NCI-H226 (cell line): ENCODE data around the gene KNOP1.

Experiments
- DNase-seq: peaks from one replicate; pipeline ENCODE4 v3.0.0-alpha.2; 2015

KNOP1 gene

DNA sequence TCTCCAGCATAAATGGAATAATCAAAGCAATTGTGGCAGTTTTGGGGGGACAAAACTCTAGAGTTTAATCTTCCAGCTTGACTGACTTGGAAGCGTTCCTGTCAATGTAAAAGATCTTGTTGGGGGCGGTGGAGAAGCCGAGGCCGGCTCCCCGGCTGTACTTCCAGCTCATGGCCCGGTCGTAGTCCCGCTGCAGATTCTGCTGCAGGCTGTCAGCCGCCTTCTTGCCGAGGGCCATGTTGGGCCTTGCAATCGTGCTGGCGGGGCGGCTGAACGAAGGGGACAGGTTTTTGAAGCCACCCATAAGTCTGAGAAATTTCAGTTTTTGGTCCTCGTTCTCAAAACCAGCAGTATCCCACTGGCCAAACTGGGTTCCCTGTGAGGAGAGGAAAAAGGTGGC, 11.2 kb downstream of the KNOP1 start:
- no peak for DNase-seq

DNA sequence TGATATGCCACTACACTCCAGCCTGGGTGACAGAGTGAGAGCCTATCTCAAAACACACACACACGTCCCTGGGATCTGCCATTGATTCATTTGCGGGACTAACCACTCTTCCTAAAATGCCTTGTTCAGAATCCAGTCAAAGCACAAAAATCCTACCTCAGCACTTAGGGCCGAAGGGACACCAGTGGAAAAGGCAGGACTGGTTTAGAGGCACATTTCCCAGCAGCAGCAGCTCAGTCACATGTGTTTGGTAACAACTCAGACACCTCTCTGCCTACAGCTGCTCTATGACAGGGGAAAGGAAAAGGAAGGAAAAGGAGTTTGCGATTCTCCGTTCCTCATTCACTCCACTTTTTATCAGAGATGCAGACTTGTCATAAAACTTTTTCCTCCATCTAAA, 12.2 kb downstream of the KNOP1 start:
- DNase-seq, result no peak

DNA sequence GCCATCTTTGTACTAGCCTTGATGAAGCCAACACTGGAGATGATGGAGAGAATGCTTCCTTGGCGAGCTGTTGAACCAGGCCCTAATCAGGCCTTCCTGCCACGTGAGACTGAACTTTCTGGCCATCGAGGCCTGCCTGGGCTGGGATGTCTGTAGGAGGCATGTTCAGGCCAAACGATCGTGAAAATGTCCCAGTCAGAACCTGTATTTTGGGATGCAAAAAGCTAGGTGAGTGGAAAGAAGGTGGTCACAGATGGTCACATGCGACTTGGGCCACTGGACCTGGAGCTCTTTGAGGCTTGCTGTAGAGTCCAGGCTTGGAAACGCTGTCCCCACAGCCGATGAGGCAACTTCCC, 12.9 kb downstream of the KNOP1 start:
- no peak for DNase-seq

DNA sequence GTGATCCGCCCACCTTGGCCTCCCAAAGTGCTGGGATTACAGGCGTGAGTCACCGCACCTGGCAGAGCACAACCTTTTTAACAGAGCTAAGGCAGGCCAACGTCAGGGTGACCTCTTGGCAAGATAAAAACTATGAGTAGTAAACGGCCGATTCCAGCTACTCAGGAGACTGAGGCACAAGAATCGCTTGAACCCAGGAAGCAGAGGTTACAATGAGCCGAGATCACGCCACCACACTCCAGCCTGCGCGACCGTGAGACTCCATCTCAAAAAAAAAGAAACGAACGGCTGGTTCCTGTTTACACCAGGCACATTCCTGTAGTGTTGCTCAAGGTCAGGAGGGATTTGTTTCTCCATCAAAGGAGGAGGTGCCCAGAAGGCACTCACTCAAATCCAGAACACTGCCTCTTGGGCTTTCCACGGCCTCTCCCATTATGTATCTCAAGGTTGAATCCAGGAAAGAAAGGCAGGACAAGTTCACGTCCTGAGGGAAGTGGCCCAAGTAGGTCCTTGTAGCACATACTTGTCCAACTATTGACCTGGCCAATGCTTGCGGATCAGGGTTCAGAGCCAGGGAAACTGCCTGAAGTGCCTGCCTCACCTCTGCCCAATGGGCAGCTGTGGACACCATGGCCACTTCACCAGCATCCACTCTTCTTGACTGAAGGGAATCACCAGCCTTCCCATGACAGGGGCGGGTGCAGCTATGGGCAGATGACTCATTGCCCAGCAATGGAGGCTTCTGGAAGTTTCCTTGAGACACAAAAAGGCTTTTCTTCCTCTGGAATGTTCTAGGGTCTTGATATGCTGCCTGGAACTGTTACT, 13.5 kb downstream of the KNOP1 start:
- DNase-seq, result peak; percentile 82

DNA sequence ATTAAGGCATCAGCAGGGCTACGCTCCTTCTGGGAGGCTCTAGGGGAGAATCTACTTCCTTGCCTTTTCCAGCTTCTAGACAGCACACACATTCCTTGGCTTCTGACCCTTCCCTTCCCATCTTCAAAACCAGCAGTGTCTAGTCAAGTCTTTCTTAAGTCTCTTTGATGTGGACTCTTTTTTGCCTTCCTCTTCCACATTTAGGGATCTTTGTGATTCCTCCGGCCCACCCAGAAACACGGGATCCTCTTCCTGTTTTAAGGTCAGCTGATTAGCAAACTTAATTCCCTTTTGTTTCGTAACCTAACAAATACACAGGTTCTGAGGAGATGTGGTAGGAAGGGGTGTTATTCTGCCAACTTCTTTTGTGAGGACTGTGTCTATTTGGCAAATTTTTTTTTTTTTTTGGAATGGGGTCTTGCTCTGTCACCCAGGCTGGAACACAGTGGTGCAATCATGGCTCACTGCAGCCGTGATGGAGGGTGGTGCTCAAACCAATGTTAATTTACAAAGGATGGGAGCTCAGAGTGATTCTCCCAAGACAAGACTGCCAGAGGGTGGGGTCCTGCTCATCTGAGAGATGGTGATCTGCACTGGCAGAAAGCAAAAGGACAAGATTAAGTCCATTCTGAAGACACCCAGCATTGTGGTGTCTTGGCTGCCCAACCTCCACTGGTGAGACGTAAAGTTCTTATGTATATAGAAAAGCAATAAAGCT, 14.7 kb downstream of the KNOP1 start:
- no peak for DNase-seq

DNA sequence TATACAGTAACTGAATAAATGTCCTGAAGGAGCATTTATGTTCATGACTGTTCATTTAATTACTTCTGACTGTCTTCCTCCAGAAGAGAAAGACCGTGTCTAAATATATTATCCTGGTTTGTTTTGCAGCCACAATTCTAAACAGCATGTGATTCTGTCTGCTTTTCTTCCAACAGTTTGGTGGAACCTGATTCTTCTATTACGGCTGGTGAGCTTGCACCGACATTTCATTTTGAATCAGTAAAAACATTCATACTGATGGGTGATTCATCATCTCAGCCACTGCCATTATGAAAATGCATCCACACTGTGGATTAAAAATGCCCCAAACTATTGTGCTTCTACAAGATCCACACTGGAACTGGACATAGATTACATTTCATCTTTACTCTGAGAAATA, 16.9 kb downstream of the KNOP1 start:
- no peak for DNase-seq

DNA sequence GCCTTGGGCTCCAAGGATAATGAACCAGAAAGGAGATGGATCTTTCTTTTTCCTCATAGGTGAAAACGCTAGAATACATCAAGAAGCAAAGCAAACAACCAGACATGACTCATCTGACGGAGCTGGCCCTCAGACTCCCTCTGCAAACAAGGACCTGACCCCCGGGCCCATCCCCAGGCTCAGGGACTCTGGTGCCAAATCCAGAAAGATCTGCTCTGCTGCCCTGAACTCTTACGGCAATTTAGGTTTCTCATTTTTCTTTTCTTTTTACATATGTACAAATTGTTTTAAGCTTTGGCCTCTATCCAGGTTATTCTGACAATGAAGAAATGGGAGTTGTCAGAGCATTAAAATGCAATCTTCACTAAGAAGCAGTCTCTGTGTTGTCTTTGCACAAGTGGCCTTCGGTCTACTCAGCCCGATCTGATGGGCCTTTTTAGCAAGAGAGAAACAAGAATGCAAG, 17.7 kb downstream of the KNOP1 start:
- no peak for DNase-seq

DNA sequence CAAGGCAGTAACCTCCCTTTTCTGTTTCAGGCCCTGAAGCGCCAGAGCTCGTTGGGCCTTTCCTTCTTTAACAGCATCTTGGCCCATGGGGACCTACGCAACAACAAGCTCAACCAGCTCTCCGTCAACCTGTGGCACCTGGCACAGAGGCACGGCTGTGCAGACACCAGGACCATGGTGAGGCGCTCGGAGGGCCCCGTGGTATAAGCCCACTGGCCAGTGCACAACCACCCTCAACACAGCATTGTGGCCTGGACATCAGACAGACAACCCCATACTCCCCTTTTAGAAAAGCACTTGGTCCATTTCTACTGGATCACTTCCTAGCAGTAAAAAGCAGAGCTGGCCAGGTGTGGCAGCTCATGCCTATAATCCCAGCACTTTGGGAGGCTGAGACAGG, 18.6 kb downstream of the KNOP1 start:
- DNase-seq, result no peak

DNA sequence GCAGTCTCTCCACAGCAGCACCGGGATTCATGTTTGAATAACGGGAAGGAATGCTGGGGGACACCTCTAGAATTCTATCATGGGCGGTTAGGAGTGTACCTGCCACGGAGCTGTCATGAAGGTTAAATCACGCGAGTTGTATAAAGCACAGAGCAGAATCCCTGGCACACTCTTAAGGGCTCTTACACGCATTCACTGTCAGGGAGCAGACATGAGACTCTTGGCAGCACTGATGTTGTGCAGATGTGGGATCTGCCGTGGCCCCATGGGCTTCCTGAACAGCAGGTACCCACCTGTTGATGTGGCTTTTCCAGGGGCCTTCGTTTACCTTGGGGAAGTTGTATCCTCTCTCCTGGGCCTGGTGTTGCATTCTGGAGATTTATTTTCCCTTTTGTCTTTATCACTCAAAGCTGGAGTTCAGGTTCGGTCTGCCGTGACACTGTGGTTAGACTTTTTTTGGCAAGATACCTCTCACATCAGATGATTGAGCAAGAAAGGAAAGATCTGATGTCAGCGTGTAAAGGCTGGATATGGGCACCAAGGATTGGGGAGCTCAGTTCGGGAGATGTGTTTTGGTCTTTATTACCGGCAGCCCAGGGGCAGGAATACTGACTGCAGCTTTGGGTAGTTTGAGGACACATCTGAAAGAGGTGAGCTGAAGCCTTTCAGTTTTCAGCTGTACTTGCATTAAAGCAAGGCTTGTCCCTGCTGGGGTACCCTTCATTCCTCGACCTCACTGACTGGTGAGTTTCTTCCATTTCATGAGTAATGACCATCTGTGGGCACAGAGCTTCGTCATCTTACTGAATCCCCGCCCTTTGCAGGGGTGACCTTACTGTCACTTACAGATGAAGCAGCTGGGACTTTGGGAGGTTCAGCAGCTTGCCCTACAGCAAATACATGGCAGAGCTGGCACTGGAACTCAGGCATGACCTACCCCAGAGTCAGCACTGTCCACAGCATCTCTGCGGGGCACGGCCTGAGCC, 19.3 kb downstream of the KNOP1 start:
- DNase-seq, result peak; percentile 63

DNA sequence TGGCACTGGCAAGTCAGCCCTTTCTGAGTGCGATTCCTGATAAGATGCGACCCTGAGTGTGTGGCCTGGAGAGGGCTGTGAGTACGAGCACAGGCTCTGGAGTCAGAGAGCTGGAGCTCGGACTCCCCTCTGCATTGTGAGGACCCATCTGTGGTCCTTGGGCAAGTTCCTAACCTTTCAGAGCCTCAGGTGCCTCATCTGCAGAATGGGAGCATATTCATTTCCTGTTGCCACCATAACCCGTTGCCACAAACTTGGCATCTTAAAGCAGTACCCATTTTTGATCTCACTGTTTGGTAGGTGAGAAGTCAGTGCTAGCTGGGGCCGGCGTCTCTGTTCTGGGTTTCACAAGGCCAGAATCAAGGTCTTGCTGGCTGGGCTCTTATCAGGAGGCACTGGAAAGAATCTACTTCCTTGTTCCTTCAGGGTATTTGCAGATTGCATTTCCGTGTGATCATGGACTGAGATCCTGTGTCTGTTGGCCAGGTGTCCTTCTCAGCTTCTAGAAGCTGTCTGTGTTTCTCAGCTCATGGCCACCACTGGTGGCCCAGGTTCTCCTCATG, 20.2 kb downstream of the KNOP1 start:
- no peak for DNase-seq

DNA sequence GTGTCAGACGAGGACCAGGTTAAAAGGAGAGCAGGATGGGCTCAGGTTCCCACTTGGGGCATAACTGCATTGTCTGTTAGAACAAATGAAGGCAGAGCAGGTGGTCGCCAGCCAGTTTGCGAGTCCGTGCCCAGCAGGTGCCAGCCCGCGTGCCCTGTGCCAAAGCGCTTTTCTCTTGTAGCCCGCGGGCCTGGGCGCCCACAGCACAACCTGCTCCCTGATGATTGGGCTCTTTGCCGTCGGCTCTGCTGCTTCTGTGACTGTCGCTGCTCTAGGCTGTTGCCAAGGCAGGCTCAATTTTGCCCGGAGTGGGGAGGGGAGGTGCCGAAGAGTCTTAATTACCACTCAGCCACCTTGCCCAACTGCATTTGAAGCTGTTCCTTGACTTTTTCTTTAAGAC, 21.1 kb downstream of the KNOP1 start:
- DNase-seq, result no peak

DNA sequence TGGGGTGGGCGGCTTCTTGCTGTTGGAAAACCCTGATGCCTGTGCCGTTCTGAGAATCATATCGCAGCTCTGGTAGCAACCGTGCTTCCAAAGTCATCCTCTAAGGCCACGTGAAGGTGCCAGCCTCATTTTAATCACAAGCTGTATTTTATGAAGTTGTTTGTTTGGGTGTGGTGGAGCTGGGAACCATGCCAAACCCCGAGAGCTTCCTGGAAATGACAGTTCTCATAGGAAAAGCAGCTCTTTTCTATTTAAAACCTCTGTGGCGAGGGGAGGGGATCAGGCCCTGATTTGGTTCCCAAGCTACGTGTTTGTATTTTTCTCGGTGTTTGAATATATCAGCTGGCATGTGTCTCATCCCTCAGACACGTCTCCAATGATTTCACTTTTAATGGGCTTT, 21.7 kb downstream of the KNOP1 start:
- DNase-seq, result peak; percentile 49

DNA sequence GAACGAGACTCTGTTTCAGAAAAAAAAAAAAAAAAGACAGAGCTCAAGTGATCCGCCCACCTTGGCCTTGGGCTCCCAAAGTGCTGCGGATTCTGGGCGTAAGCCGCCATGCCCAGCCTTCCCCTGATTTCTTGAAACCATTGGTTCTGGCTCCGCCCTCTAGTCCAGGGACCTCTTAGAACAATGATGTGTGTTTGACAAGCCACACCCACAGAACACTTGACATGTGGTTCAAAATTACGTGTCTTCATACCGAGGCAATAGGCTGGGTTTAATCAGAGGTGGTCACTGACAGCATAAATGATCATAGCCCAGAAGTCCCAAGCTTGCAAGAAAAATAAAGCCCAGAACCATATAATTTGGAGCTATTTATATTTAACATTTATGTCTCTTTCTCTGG, 23.0 kb downstream of the KNOP1 start:
- DNase-seq, result no peak

DNA sequence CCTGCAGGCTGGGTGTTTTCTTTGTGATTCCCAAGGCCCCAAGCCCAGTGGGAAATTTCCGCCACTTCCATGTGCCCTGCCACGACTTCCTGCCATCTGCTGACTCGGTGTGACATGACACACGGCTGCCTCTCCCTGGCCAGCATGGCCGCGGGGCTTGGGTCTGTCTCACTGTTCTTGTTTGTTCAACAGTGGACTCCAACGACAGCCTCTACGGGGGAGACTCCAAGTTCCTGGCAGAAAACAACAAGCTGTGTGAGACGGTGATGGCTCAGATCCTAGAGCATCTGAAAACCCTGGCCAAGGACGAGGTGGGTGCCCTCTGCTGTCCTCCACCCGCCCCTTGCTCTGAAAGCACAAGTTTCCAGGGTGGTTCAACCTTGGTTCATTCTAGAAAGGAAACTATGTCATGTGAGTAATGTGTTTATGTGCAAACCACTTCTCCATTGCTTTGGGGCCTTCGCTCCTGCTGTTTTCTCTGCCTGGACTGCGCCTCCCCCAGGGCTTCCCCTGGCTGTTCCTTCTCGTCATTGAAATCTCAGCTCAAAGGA, 26.8 kb downstream of the KNOP1 start:
- no peak for DNase-seq

DNA sequence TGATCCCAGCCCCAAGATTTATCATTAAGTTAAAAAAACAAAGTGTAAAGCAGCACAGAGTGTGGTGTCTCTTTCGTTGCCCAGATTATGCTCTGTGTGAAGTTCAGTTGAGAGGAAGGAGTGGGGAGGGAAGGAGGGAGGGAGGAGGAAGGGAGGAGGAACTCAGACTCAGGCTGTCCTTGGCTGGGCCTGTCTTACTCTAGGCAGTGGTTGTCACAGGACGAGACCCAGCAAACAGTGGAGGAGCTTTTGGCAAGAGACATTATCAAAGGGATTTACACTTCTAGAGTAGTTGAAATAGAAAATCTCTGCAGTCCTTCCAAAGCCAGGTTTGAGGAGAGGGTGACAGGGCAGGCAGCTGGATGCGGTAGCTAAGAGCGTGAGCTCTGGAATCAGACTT, 27.8 kb downstream of the KNOP1 start:
- DNase-seq, result no peak

DNA sequence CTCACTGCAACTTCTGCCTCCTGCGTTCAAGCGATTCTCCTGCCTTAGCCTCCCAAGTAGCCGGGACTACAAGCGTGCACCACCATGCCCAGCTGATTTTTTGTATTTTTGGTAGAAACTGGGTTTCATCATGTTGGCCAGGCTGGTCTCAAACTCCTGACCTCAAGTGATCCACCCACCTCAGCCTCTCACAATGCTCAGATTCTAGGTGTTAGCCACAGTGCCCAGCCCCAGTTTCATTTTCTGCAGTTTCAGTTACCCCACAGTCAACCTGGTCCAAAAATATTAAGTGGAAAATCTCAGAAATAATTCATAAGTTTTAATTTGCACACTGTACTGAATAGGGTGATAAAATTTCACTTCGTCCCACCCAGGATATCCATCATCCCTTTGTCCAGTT, 28.7 kb downstream of the KNOP1 start:
- no peak for DNase-seq

DNA sequence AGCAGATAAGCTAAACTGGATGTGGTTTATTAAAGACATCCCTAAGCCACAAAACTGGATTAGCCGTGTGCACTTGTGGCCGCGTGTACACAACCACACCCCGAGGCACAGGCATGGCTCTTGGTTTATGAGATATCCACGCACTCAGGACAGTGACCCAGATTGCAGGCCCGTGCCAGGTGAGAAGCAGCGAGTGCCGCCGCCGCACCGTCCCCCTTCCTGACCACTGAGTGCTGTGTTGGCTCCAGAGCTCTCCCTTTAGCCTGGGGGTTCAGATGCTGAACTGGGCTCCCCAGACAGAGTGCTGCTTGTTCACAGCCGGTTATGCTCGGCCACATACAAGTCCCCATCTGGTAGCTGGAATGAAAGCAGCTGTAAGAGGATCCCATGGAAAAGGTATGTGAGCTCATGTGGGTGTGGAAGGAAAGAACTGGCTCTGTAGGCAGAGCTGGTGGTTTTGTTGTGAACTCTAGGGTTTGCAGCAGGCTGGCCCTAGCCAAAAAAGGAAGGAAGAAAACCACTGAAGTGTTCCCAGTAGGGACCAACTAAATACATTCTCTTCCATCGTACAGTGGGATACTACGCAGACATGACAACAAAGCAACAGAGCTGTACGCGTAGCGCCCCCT, 29.5 kb downstream of the KNOP1 start:
- no peak for DNase-seq

DNA sequence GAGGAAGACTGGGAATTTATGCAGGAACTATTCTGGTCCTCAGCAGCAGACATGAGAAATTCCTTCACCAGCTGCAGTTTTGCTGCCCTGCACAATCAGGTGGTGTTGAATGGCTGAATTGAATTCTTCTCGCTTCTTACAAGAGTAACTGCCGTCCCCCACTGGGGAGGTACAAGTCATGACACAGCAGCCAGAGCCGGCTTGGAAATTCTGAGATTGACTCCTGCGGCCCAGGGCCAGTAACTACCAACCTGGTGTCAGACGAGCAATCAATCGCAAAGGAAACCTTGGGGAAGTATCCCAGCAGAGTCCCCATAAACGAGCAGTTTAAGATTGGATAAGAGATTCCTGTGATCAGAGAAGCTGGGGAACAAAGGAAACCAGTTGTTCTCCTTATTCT, 30.7 kb downstream of the KNOP1 start:
- DNase-seq, result no peak

DNA sequence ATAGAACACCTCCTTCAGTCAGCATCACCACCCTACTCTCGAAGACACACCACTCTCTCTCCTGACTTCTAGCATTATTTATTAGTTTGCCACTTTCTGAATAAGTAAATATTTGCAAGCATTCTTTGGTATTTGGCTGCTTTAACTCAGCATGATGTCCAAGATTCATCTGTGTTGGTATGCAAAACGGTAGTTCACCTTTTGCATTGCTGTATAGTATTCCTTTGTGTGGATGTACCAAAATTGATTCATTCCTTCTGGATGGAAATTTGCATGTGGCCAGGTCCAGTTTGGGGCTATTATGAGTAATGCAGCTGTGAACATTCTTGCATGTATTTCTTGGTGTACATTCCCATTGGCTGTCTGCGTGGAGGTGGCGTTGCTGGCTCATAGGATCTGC, 32.9 kb downstream of the KNOP1 start:
- no peak for DNase-seq

DNA sequence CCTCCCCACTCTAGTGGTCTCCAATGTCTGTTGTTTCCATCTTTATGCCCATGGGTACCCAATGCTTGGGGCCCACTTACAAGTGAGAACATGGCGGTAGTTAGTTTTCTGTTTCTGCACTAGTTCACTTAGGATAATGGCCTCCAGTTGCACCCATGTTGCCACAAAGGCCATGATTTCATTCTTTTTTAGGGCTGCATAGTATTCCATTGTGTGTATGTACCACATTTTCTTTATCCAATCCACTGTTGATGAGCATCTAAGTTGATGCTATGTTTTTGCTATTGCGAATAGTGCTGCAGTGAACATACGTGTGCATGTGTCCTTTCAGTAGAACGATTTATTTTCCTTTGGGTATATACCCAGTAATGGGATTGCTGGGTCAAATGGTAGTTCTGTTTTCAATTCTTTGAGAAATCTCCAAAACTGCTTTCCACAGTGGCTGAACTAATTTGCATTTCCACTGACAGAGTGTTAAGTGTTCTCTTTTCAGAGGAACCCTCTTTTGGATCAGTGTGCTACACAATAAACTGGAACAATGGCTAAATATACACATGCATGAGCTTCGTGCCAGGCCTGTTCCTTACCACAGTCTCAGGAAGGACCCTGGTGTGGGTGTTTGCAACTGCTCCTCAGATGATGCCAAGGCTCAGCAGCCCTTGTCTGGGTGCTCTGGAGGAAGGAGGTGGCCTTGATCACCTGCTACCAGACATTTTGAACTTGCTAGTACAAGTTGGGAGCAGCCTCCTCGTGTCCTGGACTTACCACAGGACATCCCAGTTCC, 34.4 kb downstream of the KNOP1 start:
- no peak for DNase-seq

DNA sequence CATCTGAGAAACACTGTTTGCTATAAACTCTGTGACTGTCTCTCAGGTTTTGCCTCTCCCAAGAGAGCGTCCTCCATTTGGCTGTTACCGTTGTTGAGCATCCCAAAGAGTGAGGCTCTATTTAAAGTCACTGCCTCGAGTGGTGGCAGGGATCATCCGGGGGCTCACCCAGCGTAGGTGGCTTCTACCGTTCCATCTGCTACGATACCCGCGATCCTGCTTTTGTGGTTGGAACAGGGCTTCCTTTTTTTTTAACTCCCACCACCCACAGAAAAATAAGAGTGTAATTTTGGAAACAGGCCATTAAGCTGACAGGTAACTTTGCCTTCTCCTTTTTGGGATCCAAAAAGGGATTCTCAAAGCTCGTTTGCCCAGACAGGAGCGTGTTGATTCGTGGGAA, 36.4 kb downstream of the KNOP1 start:
- no peak for DNase-seq
